SK-N-SH (cell line): Measurements from ENCODE around the gene TOPAZ1. TPM values are rescaled to one million over a fixed set of nuclear protein-coding genes. Genes with fewer than 3 reads are reported as not detected.

ENCODE experiments used
- CTCF ChIA-PET: fragments of 300-600, 350-600 bp; formaldehyde crosslinking; extraction: SDS; loops from one replicate; lab custom pipeline; 2021; lab: Yijun Ruan, JAX
- POLR2A ChIA-PET: fragments of 350-600 bp; sonication (Branson Sonifier 250); formaldehyde crosslinking; extraction: SDS; loops from one replicate; lab custom pipeline; 2020; ENCODE audit warnings: antibody characterized with exemption, inconsistent platforms; lab: Yijun Ruan, JAX
- DNase-seq: peaks from one replicate; pipeline ENCODE4 v3.0.0; 2012
- H2AFZ ChIP-seq: fragments of 200-600 bp; sonication (generic); 2 replicates; pipeline ENCODE4 v1.8.1; 2016; ENCODE audit warnings: antibody characterized with exemption, mild to moderate bottlenecking, low read depth
- H3F3A ChIP-seq: fragments of 200-600 bp; sonication (generic); replicated peaks from 2 replicates; pipeline ENCODE3; 2016; ENCODE audit warnings: antibody characterized with exemption, mild to moderate bottlenecking; ENCODE audit not compliant: insufficient read depth
- H3K27ac ChIP-seq, 2 experiments: fragments of 200-500 bp in 1 of 2; fragments of 200-600 bp in 1 of 2; sonication (Bioruptor generic) in 1 of 2; sonication (generic), shearing (Covaris generic) in 1 of 2; 2 replicates each; pipeline versions ENCODE4 v1.5.1 to v1.6.1; 2014 to 2016; ENCODE audit warnings: low read depth in 2 of 2, inconsistent platforms in 1 of 2, low read length in 1 of 2, mild to moderate bottlenecking in 1 of 2, mixed read lengths in 1 of 2
- H3K27me3 ChIP-seq: fragments of 200-600 bp; sonication (generic), shearing (Covaris generic); 2 replicates; pipeline ENCODE4 v1.6.1; 2016; ENCODE audit warnings: mixed run types; ENCODE audit not compliant: insufficient read depth
- H3K36me3 ChIP-seq, 2 experiments: fragments of 200-500 bp in 1 of 2; fragments of 200-600 bp in 1 of 2; sonication (Bioruptor generic) in 1 of 2; sonication (generic) in 1 of 2; replicated peaks in 1 of 2; 2 replicates each; pipeline versions ENCODE3 to v1.5.1; 2014 to 2016; ENCODE audit warnings: low read length in 1 of 2, mild to moderate bottlenecking in 1 of 2; ENCODE audit not compliant: insufficient read depth in 2 of 2, control insufficient read depth in 1 of 2
- H3K4me1 ChIP-seq, 2 experiments: fragments of 200-500 bp in 1 of 2; fragments of 200-600 bp in 1 of 2; sonication (Bioruptor generic) in 1 of 2; sonication (generic), shearing (Covaris generic) in 1 of 2; 2 replicates each; pipeline versions ENCODE4 v1.5.1 to v1.6.1; 2014 to 2016; ENCODE audit warnings: low read depth in 1 of 2, low read length in 1 of 2, mixed run types in 1 of 2; ENCODE audit not compliant: insufficient read depth in 2 of 2, control insufficient read depth in 1 of 2
- H3K4me2 ChIP-seq: fragments of 200-600 bp; sonication (generic), shearing (Covaris generic); 2 replicates; pipeline ENCODE4 v1.6.1; 2017; ENCODE audit warnings: mixed run types
- H3K4me3 ChIP-seq, 2 experiments: fragments of 200-500 bp in 1 of 2; fragments of 200-600 bp in 1 of 2; sonication (Bioruptor generic) in 1 of 2; sonication (generic), shearing (Covaris generic) in 1 of 2; 2 replicates each; pipeline versions ENCODE4 v1.5.1 to v1.8.1; 2014 to 2016; ENCODE audit warnings: low read depth in 2 of 2, inconsistent platforms in 1 of 2, low read length in 1 of 2, mild to moderate bottlenecking in 1 of 2, mixed read lengths in 1 of 2, moderate library complexity in 1 of 2
- H3K79me2 ChIP-seq: fragments of 200-600 bp; sonication (generic); 2 replicates; pipeline ENCODE4 v1.8.1; 2017; ENCODE audit warnings: mild to moderate bottlenecking; ENCODE audit not compliant: insufficient read depth
- H3K9ac ChIP-seq: fragments of 200-600 bp; sonication (generic); 2 replicates; pipeline ENCODE4 v1.6.1; 2017; ENCODE audit warnings: mixed run types
- H3K9me2 ChIP-seq: fragments of 200-600 bp; sonication (generic); 2 replicates; pipeline ENCODE4 v1.6.1; 2017; ENCODE audit warnings: mixed run types
- H3K9me3 ChIP-seq: fragments of 200-600 bp; sonication (generic); 2 replicates; pipeline ENCODE4 v1.6.1; 2017; ENCODE audit warnings: mixed run types, mild to moderate bottlenecking, moderate library complexity
- H4K20me1 ChIP-seq: fragments of 200-600 bp; sonication (generic); 2 replicates; pipeline ENCODE4 v1.6.1; 2017; ENCODE audit warnings: mild to moderate bottlenecking, mixed run types; ENCODE audit not compliant: insufficient read depth
- CTCF ChIP-seq: fragments of 200-600 bp; sonication (generic); IDR thresholded peaks from 2 replicates; pipeline ENCODE4 v1.6.1; 2017; ENCODE audit warnings: antibody characterized with exemption, mild to moderate bottlenecking, moderate library complexity
- EP300 ChIP-seq, 2 experiments: IDR thresholded peaks; 2 replicates each; pipeline versions ENCODE4 v1.4.0 to v1.6.1; 2012; ENCODE audit warnings: borderline replicate concordance in 1 of 2, low read depth in 1 of 2, low read length in 1 of 2
- FOXM1 ChIP-seq: IDR thresholded peaks from 2 replicates; pipeline ENCODE4 v1.4.0; 2012; ENCODE audit warnings: low read depth, mild to moderate bottlenecking
- GABPA ChIP-seq: IDR thresholded peaks from 2 replicates; pipeline ENCODE4 v1.4.0; 2012; ENCODE audit warnings: low read depth, mild to moderate bottlenecking
- GATA2 ChIP-seq: sonication (generic); formaldehyde crosslinking; IDR thresholded peaks from 2 replicates; pipeline ENCODE4 v1.5.0; 2020; ENCODE audit warnings: mild to moderate bottlenecking, missing genetic modification reagents
- IRF3 ChIP-seq: fragments of 150-350 bp; IDR thresholded peaks from 2 replicates; pipeline ENCODE4 v1.6.1; 2016; ENCODE audit warnings: mild to moderate bottlenecking, low read depth, low read length
- JUND ChIP-seq: IDR thresholded peaks from 2 replicates; pipeline ENCODE4 v1.4.0; 2012
- MXI1 ChIP-seq: IDR thresholded peaks from 2 replicates; pipeline ENCODE4 v1.6.1; 2012; ENCODE audit warnings: mild to moderate bottlenecking, low read depth, low read length, improper control_type of control experiment
- NFIC ChIP-seq: IDR thresholded peaks from 2 replicates; pipeline ENCODE4 v1.4.0; 2012; ENCODE audit warnings: borderline replicate concordance
- POLR2AphosphoS5 ChIP-seq: IDR thresholded peaks from 2 replicates; pipeline ENCODE4 v1.6.1; 2012; ENCODE audit warnings: low read depth, low read length
- RCOR1 ChIP-seq: fragments of 150-350 bp; IDR thresholded peaks from 2 replicates; pipeline ENCODE4 v1.6.1; 2017; ENCODE audit warnings: antibody characterized with exemption, low read length
- REST ChIP-seq: IDR thresholded peaks from 2 replicates; pipeline ENCODE4 v1.6.1; 2012; ENCODE audit warnings: mild to moderate bottlenecking, low read depth, low read length, moderate library complexity
- SMC3 ChIP-seq: IDR thresholded peaks from 2 replicates; pipeline ENCODE4 v1.6.1; 2012; ENCODE audit warnings: low read depth, low read length, improper control_type of control experiment
- TAF1 ChIP-seq: IDR thresholded peaks from 2 replicates; pipeline ENCODE4 v1.6.1; 2012; ENCODE audit warnings: low read depth, mild to moderate bottlenecking, low read length, moderate library complexity, borderline replicate concordance
- USF1 ChIP-seq: IDR thresholded peaks from 2 replicates; pipeline ENCODE4 v1.4.0; 2012; ENCODE audit warnings: low read depth, borderline replicate concordance
- USF2 ChIP-seq: fragments of 150-350 bp; IDR thresholded peaks from 2 replicates; pipeline ENCODE4 v1.6.1; 2017; ENCODE audit warnings: antibody characterized with exemption, low read length, low read depth, borderline replicate concordance
- YY1 ChIP-seq: IDR thresholded peaks from 2 replicates; pipeline ENCODE4 v1.4.0; 2012; ENCODE audit warnings: low read depth, mild to moderate bottlenecking
- ZBTB33 ChIP-seq: IDR thresholded peaks from 2 replicates; pipeline ENCODE4 v1.4.0; 2012; ENCODE audit warnings: low read depth, borderline replicate concordance
- polyA plus RNA-seq, 3 experiments: library from polyadenylated mRNA; depleted of rRNA; stranded (reverse); fragments of >200 nt; gene quantifications; 2 replicates each; pipeline ENCODE4 v1.2.3, GENCODE V29; 2012

TOPAZ1 gene
- polyA plus RNA-seq, 1 of the 3 experiments (the other 2 are of a cell fraction) = not detected

- TF ChIP-seq CTCF (no peak), GATA2 (no peak), NFIC (no peak), GABPA (no peak)
Measured at GRCh38 chr3:44326515-44326914, 84.8 kb downstream of the TOPAZ1 start (continued).

GRCh38 chr3:44329946-44330345 lies 88.3 kb downstream of the TOPAZ1 start:
- DNase-seq = no peak
- no peaks in the 10 kb centered on the region for H4K20me1 ChIP-seq
- CTCF ChIA-PET = no interaction called here
- no peak overlapping the region for H3K4me2 ChIP-seq
- H3K4me3 ChIP-seq = no peak overlapping the region
- no peaks in the 10 kb centered on the region for H3F3A ChIP-seq
- no peak overlapping the region for H3K27ac ChIP-seq
- H3K36me3 ChIP-seq = no peaks in the 10 kb centered on the region
- POLR2A ChIA-PET = interaction anchor here (0.7 to 1.6 kb wide), 2 partner anchors 8 to 295 kb away, joined by 3 to 7 read pairs; partner anchors contain the start of genes TCAIM and ZNF197
- H3K79me2 ChIP-seq = no peaks in the 10 kb centered on the region
- H3K9me2 ChIP-seq = no peaks in the 10 kb centered on the region
- H3K27me3 ChIP-seq = no peaks in the 10 kb centered on the region
- peaks cover 5% of the 10 kb centered on the region; the same call in 1 of the 2 replicates for H3K9me3 ChIP-seq
- no peak overlapping the region for H2AFZ ChIP-seq
- no peak overlapping the region for H3K9ac ChIP-seq
- H3K4me1 ChIP-seq = no peaks in the 10 kb centered on the region
- TF ChIP-seq EP300 (IDR thresholded peaks at IDR 0.05; ENCODE audit: borderline replicate concordance in 1 of 2, low read depth in 1 of 2, low read length in 1 of 2) (no peak), GABPA (no peak), SMC3 (no peak), IRF3 (no peak), REST (no peak), USF2 (no peak), RCOR1 (no peak), FOXM1 (no peak), JUND (no peak), TAF1 (no peak), ZBTB33 (no peak), POLR2AphosphoS5 (no peak), MXI1 (no peak), CTCF (no peak), YY1 (no peak), USF1 (no peak), GATA2 (no peak)
